SH-SY5Y (cell line): ENCODE results near the gene ZBED3.

Source experiments
- GATA2 ChIP-seq: IDR thresholded peaks from 2 replicates; pipeline ENCODE4 v1.6.1; 2011; ENCODE audit warnings: mild to moderate bottlenecking, low read depth, low read length
- GATA3 ChIP-seq: IDR thresholded peaks from 2 replicates; pipeline ENCODE4 v1.6.1; 2011; ENCODE audit warnings: low read depth, mild to moderate bottlenecking, low read length, moderate library complexity

DNA sequence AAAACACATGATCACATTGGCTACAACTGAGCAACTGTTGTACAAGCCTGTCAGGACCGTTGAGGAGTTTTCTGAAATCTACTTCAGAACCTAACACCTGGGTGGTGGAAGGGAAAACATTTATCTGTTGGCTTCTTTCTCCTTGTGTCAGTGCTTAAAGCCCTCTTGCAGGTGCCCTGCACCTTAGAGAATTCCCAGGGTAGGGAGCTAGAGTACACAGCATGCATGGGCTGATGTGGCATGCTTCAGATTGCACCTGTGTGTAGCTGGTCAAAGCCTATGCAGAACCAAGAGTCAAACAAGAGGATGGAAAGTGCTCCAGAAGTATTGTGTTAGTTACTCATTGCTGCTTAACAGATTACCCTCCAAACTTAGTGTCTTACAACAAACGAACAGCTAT lies 33.6 kb upstream of the ZBED3 start:
- no peak for TF ChIP-seq GATA2
- TF ChIP-seq GATA3, result no peak
